Activated naive CD4-positive, alpha-beta T cell treated with anti-CD3 and anti-CD28 coated beads, Interleukin-2, amount 50 U/mL, for 24 hours (primary cell): Measurements from ENCODE around the gene PCDHB13.
"Not testable (repeated sequence)": the region's sequence is repeated elsewhere in the genome, so short reads cannot be mapped to it uniquely, and the experiment has no call there.

Experiments
- H3K27ac Mint-ChIP-seq: one replicate; pipeline ENCODE4 v1.8.0; 2021; ENCODE audit warnings: mild to moderate bottlenecking, mixed read lengths
- H3K27me3 Mint-ChIP-seq: one replicate; pipeline ENCODE4 v1.8.0; 2021; ENCODE audit warnings: mixed read lengths
- H3K36me3 Mint-ChIP-seq: one replicate; pipeline ENCODE4 v1.8.0; 2021; ENCODE audit warnings: mixed read lengths
- H3K4me1 Mint-ChIP-seq: one replicate; pipeline ENCODE4 v1.8.0; 2021; ENCODE audit warnings: mixed read lengths
- H3K4me3 Mint-ChIP-seq: one replicate; pipeline ENCODE4 v1.8.0; 2021; ENCODE audit warnings: mild to moderate bottlenecking, mixed read lengths
- H3K9me3 Mint-ChIP-seq: one replicate; pipeline ENCODE4 v1.8.0; 2021; ENCODE audit warnings: mixed read lengths

PCDHB13 gene

DNA sequence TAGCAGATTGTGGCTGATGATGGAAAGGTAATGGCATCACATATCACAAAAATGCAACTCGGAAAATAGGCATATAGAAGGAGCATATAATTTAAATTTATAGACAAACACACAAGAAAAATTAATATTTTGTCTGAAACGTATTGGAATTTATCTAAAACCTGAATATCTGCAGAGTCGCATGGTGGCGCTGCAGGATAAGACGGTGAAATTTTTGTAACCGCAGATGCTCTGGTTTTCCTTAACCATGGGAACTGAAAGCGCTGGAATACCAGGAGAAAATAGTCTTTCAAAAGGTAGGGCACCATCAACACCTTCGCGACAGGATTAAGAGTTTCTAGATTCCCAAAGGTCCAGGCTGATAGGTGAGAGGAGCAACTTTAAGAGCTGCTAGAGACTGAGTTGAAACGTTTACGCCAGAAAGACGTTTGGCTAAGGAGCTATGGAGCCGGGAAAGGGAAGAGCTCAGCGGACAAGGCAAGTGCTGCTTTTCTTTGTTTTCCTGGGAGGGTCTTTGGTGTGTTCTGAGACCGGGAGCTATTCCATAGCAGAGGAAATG, 20.5 kb downstream of the PCDHB13 start:
- Mint-ChIP-seq H3K9me3 (peaks cover 39% of the 10 kb centered on the region), H3K36me3 (peaks cover 7% of the 10 kb centered on the region), H3K4me1 (no peaks in the 10 kb centered on the region), H3K27me3 (peaks cover 31% of the 10 kb centered on the region), H3K4me3 (no peak overlapping the region), H3K27ac (no peak overlapping the region)

DNA sequence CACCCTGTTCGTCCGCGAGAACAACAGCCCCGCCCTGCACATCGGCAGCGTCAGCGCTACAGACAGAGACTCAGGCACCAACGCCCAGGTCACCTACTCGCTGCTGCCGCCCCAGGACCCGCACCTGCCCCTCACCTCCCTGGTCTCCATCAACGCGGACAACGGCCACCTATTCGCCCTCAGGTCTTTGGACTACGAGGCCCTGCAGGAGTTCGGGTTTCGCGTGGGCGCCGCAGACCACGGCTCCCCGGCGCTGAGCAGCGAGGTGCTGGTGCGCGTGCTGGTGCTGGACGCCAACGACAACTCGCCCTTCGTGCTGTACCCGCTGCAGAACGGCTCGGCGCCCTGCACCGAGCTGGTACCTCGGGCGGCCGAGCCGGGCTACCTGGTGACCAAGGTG, 22.2 kb downstream of the PCDHB13 start:
- Mint-ChIP-seq H3K36me3 (peaks cover 12% of the 10 kb centered on the region), H3K9me3 (peaks cover 50% of the 10 kb centered on the region), H3K27me3 (peaks cover 45% of the 10 kb centered on the region)
- H3K27ac Mint-ChIP-seq, H3K4me3 Mint-ChIP-seq, H3K4me1 Mint-ChIP-seq: not testable (repeated sequence)

DNA sequence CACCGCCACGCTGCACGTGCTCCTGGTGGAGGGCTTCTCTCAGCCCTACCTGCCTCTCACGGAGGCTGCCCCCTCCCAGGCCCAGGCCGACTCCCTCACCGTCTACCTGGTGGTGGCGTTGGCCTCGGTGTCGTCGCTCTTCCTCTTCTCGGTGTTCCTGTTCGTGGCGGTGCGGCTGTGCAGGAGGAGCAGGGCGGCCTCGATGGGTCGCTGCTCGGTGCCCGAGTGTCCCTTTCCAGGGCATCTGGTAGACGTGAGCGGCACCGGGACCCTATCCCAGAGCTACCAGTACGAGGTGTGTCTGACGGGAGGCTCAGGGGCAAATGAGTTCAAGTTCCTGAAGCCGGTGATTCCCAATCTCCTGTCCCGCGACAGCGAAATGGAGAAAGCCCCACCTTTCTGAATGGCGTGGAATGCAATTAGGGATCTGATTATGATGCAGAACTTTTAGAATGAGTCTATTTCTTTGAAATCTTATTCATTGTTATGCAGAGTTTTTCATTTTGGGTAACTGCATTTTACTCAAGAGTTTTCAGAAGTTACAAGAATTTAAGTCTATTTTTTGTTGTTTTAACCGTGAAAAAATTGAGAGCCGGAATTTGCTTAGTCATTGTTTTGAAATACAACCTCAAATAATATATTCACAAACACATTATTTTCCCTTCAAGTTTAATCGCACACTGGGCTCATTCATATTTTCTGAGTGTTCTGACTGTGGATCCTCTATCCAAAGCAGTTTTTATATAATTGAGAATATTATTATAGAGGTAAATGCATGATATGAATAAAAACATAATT, 23.0 kb downstream of the PCDHB13 start:
- peaks cover 47% of the 10 kb centered on the region for H3K27me3 Mint-ChIP-seq
- H3K4me3 Mint-ChIP-seq: peak overlapping the region; percentile 61
- peaks cover 12% of the 10 kb centered on the region for H3K36me3 Mint-ChIP-seq
- no peaks in the 10 kb centered on the region for H3K4me1 Mint-ChIP-seq
- no peak overlapping the region for H3K27ac Mint-ChIP-seq
- H3K9me3 Mint-ChIP-seq: peaks cover 43% of the 10 kb centered on the region

DNA sequence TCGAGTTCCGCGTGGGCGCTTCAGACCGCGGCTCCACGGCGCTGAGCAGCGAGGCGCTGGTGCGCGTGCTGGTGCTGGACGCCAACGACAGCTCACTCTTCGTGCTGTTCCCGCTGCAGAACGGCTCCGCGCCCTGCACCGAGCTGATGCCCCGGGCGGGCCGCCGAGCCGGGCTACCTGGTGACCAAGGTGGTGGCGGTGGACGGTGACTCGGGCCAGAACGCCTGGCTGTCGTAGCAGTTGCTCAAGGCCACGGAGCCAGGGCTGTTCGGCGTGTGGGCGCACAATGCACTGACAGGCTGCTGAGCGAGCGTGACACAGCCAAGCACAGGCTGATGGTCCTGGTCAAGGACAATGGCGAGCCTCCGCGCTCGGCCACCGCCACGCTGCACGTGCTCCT, 27.8 kb downstream of the PCDHB13 start:
- Mint-ChIP-seq H3K9me3 (peaks cover 39% of the 10 kb centered on the region), H3K27me3 (peaks cover 48% of the 10 kb centered on the region), H3K4me1 (no peaks in the 10 kb centered on the region)

DNA sequence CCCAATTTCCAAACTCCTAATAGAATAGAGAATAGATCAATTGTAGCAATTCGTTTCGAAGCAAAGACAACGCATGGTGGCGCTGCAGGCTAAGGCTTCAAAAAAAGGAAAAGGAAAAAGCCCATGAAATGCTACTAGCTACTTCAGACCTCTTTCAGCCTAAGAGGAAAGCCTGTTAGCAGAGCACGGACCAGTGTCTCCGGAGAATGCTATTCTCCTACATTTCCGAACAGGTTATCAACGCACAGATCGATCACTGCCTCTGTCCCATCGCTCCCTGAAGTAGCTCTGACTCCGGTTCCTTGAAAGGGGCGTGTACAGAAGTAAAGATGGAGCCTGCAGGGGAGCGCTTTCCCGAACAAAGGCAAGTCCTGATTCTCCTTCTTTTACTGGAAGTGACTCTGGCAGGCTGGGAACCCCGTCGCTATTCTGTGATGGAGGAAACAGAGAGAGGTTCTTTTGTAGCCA, 31.6 kb downstream of the PCDHB13 start, which contains the start of gene PCDHB15:
PCDHB15 (plus strand) TSS at position 146 of the 468 bp plus-strand sequence; CDS start at position 330, 184 bp downstream.
- no peaks in the 10 kb centered on the region for H3K4me1 Mint-ChIP-seq
- peaks cover 32% of the 10 kb centered on the region for H3K27me3 Mint-ChIP-seq
- no peak within 1 kb of the TSS for H3K27ac Mint-ChIP-seq
- H3K4me3 Mint-ChIP-seq: peak within 1 kb of the TSS; percentile 37
- H3K9me3 Mint-ChIP-seq: peaks cover 42% of the 10 kb centered on the region
- H3K36me3 Mint-ChIP-seq: peaks cover 26% of the 10 kb centered on the region

More for the DNA sequence above, 27.8 kb downstream of the PCDHB13 start:
- peaks cover 25% of the 10 kb centered on the region for H3K36me3 Mint-ChIP-seq
- no peak overlapping the region for H3K27ac Mint-ChIP-seq
- H3K4me3 Mint-ChIP-seq: no peak overlapping the region

DNA sequence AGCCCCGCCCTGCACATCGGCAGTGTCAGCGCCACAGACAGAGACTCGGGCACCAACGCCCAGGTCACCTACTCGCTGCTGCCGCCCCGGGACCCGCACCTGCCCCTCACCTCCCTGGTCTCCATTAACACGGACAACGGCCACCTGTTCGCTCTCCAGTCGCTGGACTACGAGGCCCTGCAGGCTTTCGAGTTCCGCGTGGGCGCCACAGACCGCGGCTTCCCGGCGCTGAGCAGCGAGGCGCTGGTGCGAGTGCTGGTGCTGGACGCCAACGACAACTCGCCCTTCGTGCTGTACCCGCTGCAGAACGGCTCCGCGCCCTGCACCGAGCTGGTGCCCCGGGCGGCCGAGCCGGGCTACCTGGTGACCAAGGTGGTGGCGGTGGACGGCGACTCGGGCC, 33.3 kb downstream of the PCDHB13 start:
- H3K4me1 Mint-ChIP-seq, H3K27ac Mint-ChIP-seq, H3K4me3 Mint-ChIP-seq: not testable (repeated sequence)
- Mint-ChIP-seq H3K36me3 (peaks cover 21% of the 10 kb centered on the region), H3K9me3 (peaks cover 35% of the 10 kb centered on the region), H3K27me3 (peaks cover 22% of the 10 kb centered on the region)

DNA sequence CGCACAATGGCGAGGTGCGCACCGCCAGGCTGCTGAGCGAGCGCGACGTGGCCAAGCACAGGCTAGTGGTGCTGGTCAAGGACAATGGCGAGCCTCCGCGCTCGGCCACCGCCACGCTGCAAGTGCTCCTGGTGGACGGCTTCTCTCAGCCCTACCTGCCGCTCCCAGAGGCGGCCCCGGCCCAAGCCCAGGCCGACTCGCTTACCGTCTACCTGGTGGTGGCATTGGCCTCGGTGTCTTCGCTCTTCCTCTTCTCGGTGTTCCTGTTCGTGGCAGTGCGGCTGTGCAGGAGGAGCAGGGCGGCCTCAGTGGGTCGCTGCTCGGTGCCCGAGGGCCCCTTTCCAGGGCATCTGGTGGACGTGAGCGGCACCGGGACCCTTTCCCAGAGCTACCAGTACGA, 33.7 kb downstream of the PCDHB13 start:
- peaks cover 35% of the 10 kb centered on the region for H3K9me3 Mint-ChIP-seq
- H3K36me3 Mint-ChIP-seq: peaks cover 20% of the 10 kb centered on the region
- H3K27me3 Mint-ChIP-seq: peaks cover 19% of the 10 kb centered on the region
- H3K4me3 Mint-ChIP-seq, H3K27ac Mint-ChIP-seq, H3K4me1 Mint-ChIP-seq: not testable (repeated sequence)

DNA sequence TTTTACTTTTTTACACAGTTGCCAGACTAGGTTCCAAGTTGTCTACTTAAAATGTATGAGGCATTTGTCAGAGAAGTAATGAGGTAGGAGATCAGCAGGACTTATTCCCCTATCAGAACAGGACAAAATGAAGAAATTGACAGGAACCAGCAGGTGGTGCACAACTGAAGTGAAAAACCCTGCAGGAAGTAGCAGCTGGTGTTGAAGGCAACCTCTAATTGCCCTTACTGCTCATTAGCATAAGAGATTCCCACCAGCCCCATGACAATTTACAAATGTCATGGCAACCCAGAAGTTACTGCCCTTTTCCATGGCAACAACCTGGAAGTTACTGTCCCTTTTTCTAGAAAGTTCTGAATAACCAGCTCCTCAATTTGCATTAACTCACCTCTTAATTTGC, 36.9 kb downstream of the PCDHB13 start:
- no peak overlapping the region for H3K27ac Mint-ChIP-seq
- H3K4me1 Mint-ChIP-seq: no peaks in the 10 kb centered on the region
- peaks cover 5% of the 10 kb centered on the region for H3K27me3 Mint-ChIP-seq
- H3K4me3 Mint-ChIP-seq: no peak overlapping the region
- H3K9me3 Mint-ChIP-seq: peaks cover 24% of the 10 kb centered on the region
- H3K36me3 Mint-ChIP-seq: peaks cover 16% of the 10 kb centered on the region

DNA sequence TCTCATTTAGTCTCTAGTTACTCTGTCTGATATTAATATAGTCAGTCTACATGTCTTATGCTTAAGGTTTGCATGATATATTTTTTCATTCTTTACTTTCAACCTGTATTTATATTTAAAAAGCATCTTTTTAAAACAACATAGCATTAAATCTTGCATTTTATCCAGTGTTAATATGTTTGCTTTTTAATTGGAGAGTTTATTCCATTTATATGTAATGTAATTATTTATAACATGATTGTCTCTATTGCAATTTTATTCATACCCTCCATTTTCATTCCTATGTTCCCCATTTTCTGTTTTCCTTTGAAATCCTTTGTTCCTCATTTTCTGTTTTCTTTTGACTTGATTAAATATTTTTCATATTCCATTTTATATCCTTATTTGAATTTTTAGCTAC, 44.7 kb downstream of the PCDHB13 start:
- peaks cover 26% of the 10 kb centered on the region for H3K36me3 Mint-ChIP-seq
- H3K4me1 Mint-ChIP-seq: no peaks in the 10 kb centered on the region
- no peaks in the 10 kb centered on the region for H3K27me3 Mint-ChIP-seq
- H3K9me3 Mint-ChIP-seq: peaks cover 14% of the 10 kb centered on the region
- H3K27ac Mint-ChIP-seq: no peak overlapping the region
- no peak overlapping the region for H3K4me3 Mint-ChIP-seq

DNA sequence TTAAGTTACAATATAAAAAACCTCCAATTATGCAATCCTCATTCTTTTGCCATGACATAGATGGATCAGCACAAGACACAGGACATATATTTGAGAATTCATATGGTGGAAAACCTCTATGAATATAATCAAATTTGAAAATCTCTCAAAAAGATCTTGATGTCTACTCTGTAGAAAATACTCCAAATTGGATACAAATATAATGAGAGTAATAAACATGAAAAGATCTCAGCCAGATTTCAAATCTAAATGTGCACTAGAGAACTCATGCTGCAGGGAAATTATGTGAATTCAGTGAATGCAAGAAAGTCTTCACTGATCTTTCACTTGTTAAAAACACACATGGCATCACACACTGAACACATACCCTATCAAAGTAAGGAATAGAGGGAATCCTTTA, 45.2 kb downstream of the PCDHB13 start:
- no peaks in the 10 kb centered on the region for H3K27me3 Mint-ChIP-seq
- no peaks in the 10 kb centered on the region for H3K4me1 Mint-ChIP-seq
- H3K4me3 Mint-ChIP-seq: no peak overlapping the region
- H3K9me3 Mint-ChIP-seq: peaks cover 14% of the 10 kb centered on the region
- H3K36me3 Mint-ChIP-seq: peaks cover 27% of the 10 kb centered on the region
- no peak overlapping the region for H3K27ac Mint-ChIP-seq

DNA sequence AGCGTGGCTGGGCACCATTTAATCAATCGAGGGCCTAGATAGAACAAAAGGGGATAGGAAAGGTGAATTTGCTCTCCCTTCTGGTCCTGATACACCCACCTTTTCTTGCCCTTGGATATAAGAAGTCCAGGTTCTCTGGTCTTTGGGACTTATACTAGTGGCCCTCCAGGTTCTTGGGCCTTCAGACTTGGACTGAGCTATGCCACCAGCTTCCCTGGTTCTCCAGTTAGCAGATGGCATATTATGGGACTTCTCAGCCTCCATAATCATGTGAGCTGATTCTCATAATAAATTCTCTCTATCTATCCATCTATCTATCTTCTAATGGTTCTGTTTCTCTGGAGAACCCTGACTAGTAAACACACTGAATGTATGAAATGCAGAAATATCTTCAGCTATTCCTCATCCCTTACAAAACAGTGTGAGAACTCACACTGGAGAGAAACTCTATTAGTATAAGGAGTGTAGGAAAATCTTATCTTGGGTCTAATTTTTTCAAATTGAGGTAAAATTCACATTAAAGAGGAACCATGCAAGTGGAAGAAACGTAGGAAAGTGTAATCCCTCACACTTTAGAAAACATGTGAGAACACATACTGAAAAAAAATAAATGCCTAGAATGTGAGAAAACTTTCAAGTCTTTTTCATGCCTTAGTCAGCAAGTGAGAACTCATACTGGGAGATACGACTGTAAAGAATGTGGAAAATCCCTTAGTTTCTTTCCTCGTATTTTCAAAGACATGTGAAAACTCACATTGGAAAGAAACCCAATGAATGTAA, 46.9 kb downstream of the PCDHB13 start:
- Mint-ChIP-seq H3K36me3 (peaks cover 32% of the 10 kb centered on the region), H3K9me3 (peaks cover 13% of the 10 kb centered on the region)

DNA sequence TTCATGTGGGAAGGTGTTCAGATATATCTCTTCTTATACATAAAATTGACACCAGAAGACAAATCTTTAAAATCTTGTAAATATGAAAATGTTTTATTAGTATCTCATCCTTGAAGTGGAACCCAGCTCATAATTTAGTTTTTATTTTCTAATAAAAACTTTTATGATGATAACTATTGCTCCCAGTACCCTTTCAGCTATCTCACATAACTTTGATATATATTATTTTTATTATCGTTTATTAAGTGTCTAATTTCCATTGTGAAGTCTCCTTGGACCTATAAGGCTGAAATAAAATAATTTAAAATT, 47.5 kb downstream of the PCDHB13 start:
- H3K36me3 Mint-ChIP-seq: peaks cover 36% of the 10 kb centered on the region
- H3K27ac Mint-ChIP-seq: no peak overlapping the region
- no peak overlapping the region for H3K4me3 Mint-ChIP-seq
- no peaks in the 10 kb centered on the region for H3K27me3 Mint-ChIP-seq
- peaks cover 15% of the 10 kb centered on the region for H3K9me3 Mint-ChIP-seq
- H3K4me1 Mint-ChIP-seq: no peaks in the 10 kb centered on the region

More for the DNA sequence above, 46.9 kb downstream of the PCDHB13 start:
- no peaks in the 10 kb centered on the region for H3K27me3 Mint-ChIP-seq
- H3K4me3 Mint-ChIP-seq: no peak overlapping the region
- H3K27ac Mint-ChIP-seq: no peak overlapping the region
- H3K4me1 Mint-ChIP-seq: no peaks in the 10 kb centered on the region
